Thyroid gland (tissue), 4 donors: ENCODE data around the gene CCDC149.

ENCODE experiments used
- POLR2A ChIP-seq, 2 donors: fragments of 450-650 bp; IDR thresholded peaks; one replicate each; pipeline ENCODE4 v1.6.1; 2017; ENCODE audit warnings: antibody characterized with exemption in 2 of 2, mild to moderate bottlenecking in 2 of 2, moderate library complexity in 1 of 2
- TF ChIP-seq, protein P1 (sequence below), 6 experiments: fragments of 200-600 bp in 3 of 6; fragments of 450-650 bp in 3 of 6; sonication (generic) in 3 of 6; IDR thresholded peaks; one replicate each; pipeline ENCODE4 v1.5.1; 2016 to 2019; ENCODE audit warnings: antibody characterized with exemption in 6 of 6, mild to moderate bottlenecking in 2 of 6, inconsistent platforms in 1 of 6, moderate library complexity in 1 of 6

DNA sequence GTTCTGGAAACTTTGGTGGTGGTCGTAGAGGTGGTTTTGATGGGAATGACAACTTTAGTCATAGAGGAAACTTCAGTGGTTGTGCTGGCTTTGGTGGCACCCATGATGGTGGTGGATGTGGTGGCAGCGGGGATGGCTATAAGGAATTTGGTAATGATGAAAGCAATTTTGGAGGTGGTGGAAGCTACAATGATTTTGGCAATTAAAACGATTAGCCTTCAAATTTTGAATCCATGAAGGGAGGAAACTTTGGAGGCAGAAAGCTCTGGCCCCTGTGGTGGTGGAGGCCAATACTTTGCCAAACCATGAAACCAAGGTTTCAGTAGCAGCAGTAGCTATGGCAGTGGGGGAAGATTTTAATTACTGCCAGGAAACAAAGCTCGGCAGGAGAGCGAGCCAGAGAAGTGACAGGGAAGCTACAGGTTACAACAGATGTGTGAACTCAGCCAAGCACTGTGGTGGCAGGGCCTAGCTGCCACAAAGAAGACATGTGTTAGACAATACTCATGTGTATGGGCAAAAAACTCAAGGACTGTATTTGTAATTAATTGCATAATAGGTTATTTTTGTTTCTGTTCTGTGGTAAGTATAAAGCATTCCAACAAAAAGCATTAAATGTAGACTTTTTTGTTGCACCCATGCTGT lies 140.7 kb downstream of the CCDC149 start:
- TF ChIP-seq, protein P1, sequence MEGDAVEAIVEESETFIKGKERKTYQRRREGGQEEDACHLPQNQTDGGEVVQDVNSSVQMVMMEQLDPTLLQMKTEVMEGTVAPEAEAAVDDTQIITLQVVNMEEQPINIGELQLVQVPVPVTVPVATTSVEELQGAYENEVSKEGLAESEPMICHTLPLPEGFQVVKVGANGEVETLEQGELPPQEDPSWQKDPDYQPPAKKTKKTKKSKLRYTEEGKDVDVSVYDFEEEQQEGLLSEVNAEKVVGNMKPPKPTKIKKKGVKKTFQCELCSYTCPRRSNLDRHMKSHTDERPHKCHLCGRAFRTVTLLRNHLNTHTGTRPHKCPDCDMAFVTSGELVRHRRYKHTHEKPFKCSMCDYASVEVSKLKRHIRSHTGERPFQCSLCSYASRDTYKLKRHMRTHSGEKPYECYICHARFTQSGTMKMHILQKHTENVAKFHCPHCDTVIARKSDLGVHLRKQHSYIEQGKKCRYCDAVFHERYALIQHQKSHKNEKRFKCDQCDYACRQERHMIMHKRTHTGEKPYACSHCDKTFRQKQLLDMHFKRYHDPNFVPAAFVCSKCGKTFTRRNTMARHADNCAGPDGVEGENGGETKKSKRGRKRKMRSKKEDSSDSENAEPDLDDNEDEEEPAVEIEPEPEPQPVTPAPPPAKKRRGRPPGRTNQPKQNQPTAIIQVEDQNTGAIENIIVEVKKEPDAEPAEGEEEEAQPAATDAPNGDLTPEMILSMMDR (IDR thresholded peaks at IDR 0.05): no peak
- TF ChIP-seq POLR2A (IDR thresholded peaks at IDR 0.05): no peak
